Measurements from ENCODE around the gene SLC6A9.

The SLC6A9 gene

GRCh38 chr1:44067266-44068250 is 36.3 kb upstream of the SLC6A9 start:
- ChIA-PET POLR2A (no interaction called here), CTCF (interaction anchor here (0.7 kb wide), 1 partner anchor 145 kb away, joined by 3 read pairs; no protein-coding TSS in a partner anchor)
- DNase-seq (ENCODE audit: extremely low spot score): no peak
- TF ChIP-seq L3MBTL2 (conservative IDR thresholded peaks at IDR 0.05): no peak
- no peak for TF ChIP-seq SUZ12 (IDR thresholded peaks at IDR 0.05)
- no peak for TF ChIP-seq BHLHE40 (IDR thresholded peaks at IDR 0.05; ENCODE audit: borderline replicate concordance)
- TF ChIP-seq ZNF384 (IDR thresholded peaks at IDR 0.05): no peak
- no peak for TF ChIP-seq ELF4 (IDR thresholded peaks at IDR 0.05)
- TF ChIP-seq ARNT (IDR thresholded peaks at IDR 0.05): no peak
- TF ChIP-seq FOXA1 (IDR thresholded peaks at IDR 0.05): no peak
- TF ChIP-seq SP1 (IDR thresholded peaks at IDR 0.05): no peak
- no peak for TF ChIP-seq HDGF (IDR thresholded peaks at IDR 0.05; ENCODE audit: borderline replicate concordance)
- TF ChIP-seq FOXK2 (IDR thresholded peaks at IDR 0.05): no peak
- TF ChIP-seq LEF1 (IDR thresholded peaks at IDR 0.05; ENCODE audit: borderline replicate concordance): no peak
- no peak for TF ChIP-seq PKNOX1 (IDR thresholded peaks at IDR 0.05)
- TF ChIP-seq NFRKB (IDR thresholded peaks at IDR 0.05): no peak
- TF ChIP-seq TARDBP (IDR thresholded peaks at IDR 0.05): no peak
- TF ChIP-seq CTBP1 (IDR thresholded peaks at IDR 0.05; ENCODE audit: borderline replicate concordance): no peak

GRCh38 chr1:44062656-44063179 is 31.5 kb upstream of the SLC6A9 start:
- ChIA-PET CTCF (interaction anchor here (0.6 kb wide), 2 partner anchors 10 to 17 kb away, joined by 3 to 4 read pairs; no protein-coding TSS in a partner anchor), POLR2A (interaction anchor here (0.9 kb wide), 1 partner anchor 15 kb away, joined by 3 read pairs; no protein-coding TSS in a partner anchor)
- TF ChIP-seq L3MBTL2 (conservative IDR thresholded peaks at IDR 0.05): no peak
- TF ChIP-seq CTBP1 (IDR thresholded peaks at IDR 0.05; ENCODE audit: borderline replicate concordance): no peak
- no peak for TF ChIP-seq NFRKB (IDR thresholded peaks at IDR 0.05)
- TF ChIP-seq ZNF384 (IDR thresholded peaks at IDR 0.05): no peak
- no peak for TF ChIP-seq FOXK2 (IDR thresholded peaks at IDR 0.05)
- TF ChIP-seq HDGF (IDR thresholded peaks at IDR 0.05; ENCODE audit: borderline replicate concordance): no peak
- TF ChIP-seq SP1 (IDR thresholded peaks at IDR 0.05): no peak
- TF ChIP-seq SUZ12 (IDR thresholded peaks at IDR 0.05): no peak
- TF ChIP-seq ELF4 (IDR thresholded peaks at IDR 0.05): no peak
- no peak for TF ChIP-seq FOXA1 (IDR thresholded peaks at IDR 0.05)
- TF ChIP-seq LEF1 (IDR thresholded peaks at IDR 0.05; ENCODE audit: borderline replicate concordance): no peak
- no peak for TF ChIP-seq PKNOX1 (IDR thresholded peaks at IDR 0.05)
- no peak for TF ChIP-seq BHLHE40 (IDR thresholded peaks at IDR 0.05; ENCODE audit: borderline replicate concordance)
- no peak for TF ChIP-seq ARNT (IDR thresholded peaks at IDR 0.05)
- TF ChIP-seq TARDBP (IDR thresholded peaks at IDR 0.05): no peak
- no peak for TF ChIP-seq FOXM1 (IDR thresholded peaks at IDR 0.05; ENCODE audit: borderline replicate concordance)
- DNase-seq (ENCODE audit: extremely low spot score): no peak

GRCh38 chr1:44061857-44062256 is 30.6 kb upstream of the SLC6A9 start:
- ChIA-PET POLR2A (interaction anchor here (0.9 kb wide), 1 partner anchor 14 kb away, joined by 3 read pairs; no protein-coding TSS in a partner anchor), CTCF (interaction anchor here (0.5 kb wide), 1 partner anchor 14 kb away, joined by 3 read pairs; no protein-coding TSS in a partner anchor)
- no peak for DNase-seq (ENCODE audit: extremely low spot score)
- no peak for TF ChIP-seq BHLHE40 (IDR thresholded peaks at IDR 0.05; ENCODE audit: borderline replicate concordance)
- no peak for TF ChIP-seq ELF4 (IDR thresholded peaks at IDR 0.05)
- TF ChIP-seq TARDBP (IDR thresholded peaks at IDR 0.05): no peak
- no peak for TF ChIP-seq ARNT (IDR thresholded peaks at IDR 0.05)
- no peak for TF ChIP-seq FOXM1 (IDR thresholded peaks at IDR 0.05; ENCODE audit: borderline replicate concordance)
- TF ChIP-seq FOXA1 (IDR thresholded peaks at IDR 0.05): no peak
- TF ChIP-seq PKNOX1 (IDR thresholded peaks at IDR 0.05): no peak
- TF ChIP-seq FOXK2 (IDR thresholded peaks at IDR 0.05): no peak
- no peak for TF ChIP-seq SP1 (IDR thresholded peaks at IDR 0.05)
- no peak for TF ChIP-seq NFRKB (IDR thresholded peaks at IDR 0.05)
- TF ChIP-seq HDGF (IDR thresholded peaks at IDR 0.05; ENCODE audit: borderline replicate concordance): no peak
- TF ChIP-seq ZNF384 (IDR thresholded peaks at IDR 0.05): no peak
- TF ChIP-seq L3MBTL2 (conservative IDR thresholded peaks at IDR 0.05): no peak
- no peak for TF ChIP-seq CTBP1 (IDR thresholded peaks at IDR 0.05; ENCODE audit: borderline replicate concordance)
- TF ChIP-seq SUZ12 (IDR thresholded peaks at IDR 0.05): no peak
- TF ChIP-seq LEF1 (IDR thresholded peaks at IDR 0.05; ENCODE audit: borderline replicate concordance): no peak

GRCh38 chr1:44060830-44061267 is 29.6 kb upstream of the SLC6A9 start:
- no peak for TF ChIP-seq NFRKB (IDR thresholded peaks at IDR 0.05)
- TF ChIP-seq LEF1 (IDR thresholded peaks at IDR 0.05; ENCODE audit: borderline replicate concordance): no peak
- TF ChIP-seq ZNF384 (IDR thresholded peaks at IDR 0.05): no peak
- no peak for TF ChIP-seq FOXA1 (IDR thresholded peaks at IDR 0.05)
- no peak for TF ChIP-seq TARDBP (IDR thresholded peaks at IDR 0.05)
- no peak for TF ChIP-seq FOXK2 (IDR thresholded peaks at IDR 0.05)
- no peak for TF ChIP-seq CTBP1 (IDR thresholded peaks at IDR 0.05; ENCODE audit: borderline replicate concordance)
- TF ChIP-seq ARNT (IDR thresholded peaks at IDR 0.05): no peak
- TF ChIP-seq SP1 (IDR thresholded peaks at IDR 0.05): no peak
- TF ChIP-seq L3MBTL2 (conservative IDR thresholded peaks at IDR 0.05): no peak
- no peak for TF ChIP-seq BHLHE40 (IDR thresholded peaks at IDR 0.05; ENCODE audit: borderline replicate concordance)
- TF ChIP-seq ELF4 (IDR thresholded peaks at IDR 0.05): no peak
- no peak for TF ChIP-seq HDGF (IDR thresholded peaks at IDR 0.05; ENCODE audit: borderline replicate concordance)
- no peak for TF ChIP-seq FOXM1 (IDR thresholded peaks at IDR 0.05; ENCODE audit: borderline replicate concordance)
- no peak for TF ChIP-seq SUZ12 (IDR thresholded peaks at IDR 0.05)
- TF ChIP-seq PKNOX1 (IDR thresholded peaks at IDR 0.05): no peak
- DNase-seq (ENCODE audit: extremely low spot score): no peak
- ChIA-PET CTCF (no interaction called here), POLR2A (no interaction called here)
